ENCODE data around the gene LHPP. TPM values are rescaled to one million over a fixed set of nuclear protein-coding genes. Genes with fewer than 3 reads are reported as not detected.

The LHPP gene
- total RNA-seq, 2 donors from 2014 or later = 26.1 to 29.8 TPM

GRCh38 chr10:124527874-124528395, 66.3 kb downstream of the LHPP start:
- DNase-seq (no peak), ATAC-seq (no peak)
- intact Hi-C loops (cut with DNase I, micrococcal nuclease) = no loop called here

- intact Hi-C loops (cut with DNase I, micrococcal nuclease) = loop anchor here (5.0 kb wide), 2 partner anchors 213 to 218 kb away; partner anchors contain the start of gene FAM53B (in 1 of the 2)
- no peak for DNase-seq
- ATAC-seq = no peak
Observed at GRCh38 chr10:124529661-124530214, 68.1 kb downstream of the LHPP start.

- peak; percentile 77 to 92 for DNase-seq
- ATAC-seq = peak; percentile 91
- intact Hi-C loops (cut with DNase I, micrococcal nuclease) = loop anchor here (5.0 kb wide), 2 partner anchors 212 to 217 kb away; partner anchors contain the start of gene FAM53B (in 1 of the 2)
Observed at GRCh38 chr10:124530215-124530665, 68.6 kb downstream of the LHPP start.

GRCh38 chr10:124530816-124531215, 69.2 kb downstream of the LHPP start:
- intact Hi-C loops (cut with DNase I, micrococcal nuclease) = loop anchor here (5.0 kb wide), 2 partner anchors 211 to 216 kb away; partner anchors contain the start of gene FAM53B (in 1 of the 2)
- ATAC-seq = no peak
- no peak for DNase-seq

- ATAC-seq (peak; percentile 74), DNase-seq (peak in 1 of 2 donors; percentile 53)
- intact Hi-C loops (cut with DNase I, micrococcal nuclease) = loop anchor here (5.0 kb wide), 2 partner anchors 210 to 215 kb away; partner anchors contain the start of gene FAM53B (in 1 of the 2)
Observed at GRCh38 chr10:124532106-124532641, 70.6 kb downstream of the LHPP start.

GRCh38 chr10:124532788-124533187, 71.2 kb downstream of the LHPP start:
- ATAC-seq = no peak
- DNase-seq = no peak
- intact Hi-C loops (cut with DNase I, micrococcal nuclease) = loop anchor here (5.0 kb wide), 2 partner anchors 210 to 215 kb away; partner anchors contain the start of gene FAM53B (in 1 of the 2)

- no peak for ATAC-seq
- intact Hi-C loops (cut with DNase I, micrococcal nuclease) = loop anchor here (5.0 kb wide), 2 partner anchors 209 to 214 kb away; partner anchors contain the start of gene FAM53B (in 1 of the 2)
Observed at GRCh38 chr10:124533266-124533665, 71.6 kb downstream of the LHPP start.

GRCh38 chr10:124534231-124534798, 72.7 kb downstream of the LHPP start:
- intact Hi-C loops (cut with DNase I, micrococcal nuclease) = loop anchor here (5.0 kb wide), 2 partner anchors 208 to 213 kb away; partner anchors contain the start of gene FAM53B (in 1 of the 2)
- ATAC-seq (no peak), DNase-seq (no peak)

More at GRCh38 chr10:124533266-124533665, 71.6 kb downstream of the LHPP start:
- DNase-seq = no peak

GRCh38 chr10:124534826-124535601, 73.4 kb downstream of the LHPP start:
- DNase-seq = no peak
- intact Hi-C loops (cut with DNase I, micrococcal nuclease) = loop anchor here (5.0 kb wide), 2 partner anchors 207 to 212 kb away; partner anchors contain the start of gene FAM53B (in 1 of the 2)
- ATAC-seq = no peak

- no peak for DNase-seq
- no peak for ATAC-seq
- intact Hi-C loops (cut with DNase I, micrococcal nuclease) = no loop called here
Observed at GRCh38 chr10:124535731-124536495, 74.3 kb downstream of the LHPP start.

GRCh38 chr10:124536496-124537050, 75.0 kb downstream of the LHPP start:
- DNase-seq = no peak
- ATAC-seq = no peak
- intact Hi-C loops (cut with DNase I, micrococcal nuclease) = no loop called here

- intact Hi-C loops (cut with DNase I, micrococcal nuclease) = no loop called here
- ATAC-seq (no peak), DNase-seq (no peak)
Observed at GRCh38 chr10:124537166-124537725, 75.6 kb downstream of the LHPP start.

- DNase-seq (no peak), ATAC-seq (no peak)
- intact Hi-C loops (cut with DNase I, micrococcal nuclease) = no loop called here
Observed at GRCh38 chr10:124537891-124538290, 76.3 kb downstream of the LHPP start.

GRCh38 chr10:124538706-124539105, 77.1 kb downstream of the LHPP start:
- no peak for DNase-seq
- intact Hi-C loops (cut with DNase I, micrococcal nuclease) = no loop called here
- ATAC-seq = no peak

GRCh38 chr10:124539935-124540641, 78.5 kb downstream of the LHPP start:
- ATAC-seq = peak; percentile 66
- peak in 1 of 2 donors; percentile 73 for DNase-seq
- intact Hi-C loops (cut with DNase I, micrococcal nuclease) = no loop called here

- ATAC-seq (no peak), DNase-seq (no peak)
- intact Hi-C loops (cut with DNase I, micrococcal nuclease) = no loop called here
Observed at GRCh38 chr10:124541076-124541903, 79.7 kb downstream of the LHPP start.
